NCI-H128 (cell line): ENCODE measurements around the gene MPC1.

Experiments
- DNase-seq: peaks from one replicate; lab custom pipeline; 2025; ENCODE audit not compliant: unreplicated experiment; lab: John Stamatoyannopoulos, UW

The MPC1 gene

GRCh38 chr6:166318649-166319600 lies 63.8 kb downstream of the MPC1 start:
- DNase-seq = no peak

GRCh38 chr6:166318227-166318626 lies 64.5 kb downstream of the MPC1 start:
- DNase-seq = no peak

- no peak for DNase-seq
Observed at GRCh38 chr6:166317261-166318212, 65.2 kb downstream of the MPC1 start.

- DNase-seq = no peak
Observed at GRCh38 chr6:166315436-166315835, 67.3 kb downstream of the MPC1 start.
